ENCODE measurements around the gene ANKRD44. TPM values are rescaled to one million over a fixed set of nuclear protein-coding genes. Genes with fewer than 3 reads are reported as not detected.
"Not testable (repeated sequence)": the region's sequence is repeated elsewhere in the genome, so short reads cannot be mapped to it uniquely, and the experiment has no call there.

The ANKRD44 gene
- total RNA-seq, 2 experiments from 2014 or later = 210 to 249 TPM

- peaks cover 75% of the 10 kb centered on the region for H3K36me3 Mint-ChIP-seq
- H3K27me3 Mint-ChIP-seq; CTCF ChIA-PET; H3K4me3 Mint-ChIP-seq; H3K9me3 Mint-ChIP-seq (ENCODE audit: low read depth); ATAC-seq: not testable (repeated sequence)
- peaks cover 12% of the 10 kb centered on the region for H3K4me1 Mint-ChIP-seq
- peak; percentile 65 for DNase-seq
- peak overlapping the region; percentile 36 for H3K27ac Mint-ChIP-seq
Observed at GRCh38 chr2:197062574-197062973, 248.0 kb downstream of the ANKRD44 start.

GRCh38 chr2:197059477-197059876 lies 251.1 kb downstream of the ANKRD44 start:
- H3K4me1 Mint-ChIP-seq = peaks cover 14% of the 10 kb centered on the region
- no peak for ATAC-seq
- H3K9me3 Mint-ChIP-seq (ENCODE audit: low read depth) = peaks cover 12% of the 10 kb centered on the region
- no peaks in the 10 kb centered on the region for H3K27me3 Mint-ChIP-seq
- DNase-seq = no peak
- no peak overlapping the region for H3K27ac Mint-ChIP-seq
- H3K36me3 Mint-ChIP-seq = peaks cover 81% of the 10 kb centered on the region
- CTCF ChIA-PET = interaction anchor here (1.4 kb wide), 1 partner anchor 48 kb away, joined by 3 read pairs; no protein-coding TSS in a partner anchor
- H3K4me3 Mint-ChIP-seq = no peak overlapping the region

- Mint-ChIP-seq H3K27me3 (no peaks in the 10 kb centered on the region), H3K36me3 (peaks cover 81% of the 10 kb centered on the region), H3K4me1 (peaks cover 14% of the 10 kb centered on the region), H3K9me3 (ENCODE audit: low read depth) (peaks cover 12% of the 10 kb centered on the region), H3K27ac (no peak overlapping the region), H3K4me3 (no peak overlapping the region)
- DNase-seq (no peak), ATAC-seq (no peak)
- CTCF ChIA-PET = interaction anchor here (1.4 kb wide), 1 partner anchor 47 kb away, joined by 3 read pairs; no protein-coding TSS in a partner anchor
Observed at GRCh38 chr2:197058777-197059300, 251.7 kb downstream of the ANKRD44 start.

GRCh38 chr2:197057959-197058358 lies 252.6 kb downstream of the ANKRD44 start:
- H3K36me3 Mint-ChIP-seq = peaks cover 85% of the 10 kb centered on the region
- no peak overlapping the region for H3K4me3 Mint-ChIP-seq
- peaks cover 12% of the 10 kb centered on the region for H3K9me3 Mint-ChIP-seq (ENCODE audit: low read depth)
- H3K27me3 Mint-ChIP-seq = no peaks in the 10 kb centered on the region
- no peak for DNase-seq
- H3K27ac Mint-ChIP-seq = no peak overlapping the region
- ATAC-seq = no peak
- H3K4me1 Mint-ChIP-seq = peaks cover 9% of the 10 kb centered on the region
- CTCF ChIA-PET = interaction anchor here (0.8 to 1.0 kb wide), 2 partner anchors 13 to 44 kb away, joined by 3 read pairs; no protein-coding TSS in a partner anchor

GRCh38 chr2:197055045-197055444 lies 255.5 kb downstream of the ANKRD44 start:
- H3K4me3 Mint-ChIP-seq = no peak overlapping the region
- CTCF ChIA-PET = no interaction called here
- H3K36me3 Mint-ChIP-seq = peaks cover 93% of the 10 kb centered on the region
- no peaks in the 10 kb centered on the region for H3K27me3 Mint-ChIP-seq
- H3K27ac Mint-ChIP-seq = no peak overlapping the region
- peaks cover 4% of the 10 kb centered on the region for H3K4me1 Mint-ChIP-seq
- peaks cover 12% of the 10 kb centered on the region for H3K9me3 Mint-ChIP-seq (ENCODE audit: low read depth)
- ATAC-seq (no peak), DNase-seq (no peak)

GRCh38 chr2:197054437-197054836 lies 256.1 kb downstream of the ANKRD44 start:
- CTCF ChIA-PET = no interaction called here
- no peak overlapping the region for H3K27ac Mint-ChIP-seq
- peaks cover 4% of the 10 kb centered on the region for H3K4me1 Mint-ChIP-seq
- H3K36me3 Mint-ChIP-seq = peaks cover 93% of the 10 kb centered on the region
- no peak overlapping the region for H3K4me3 Mint-ChIP-seq
- H3K27me3 Mint-ChIP-seq = no peaks in the 10 kb centered on the region
- DNase-seq = no peak
- peaks cover 12% of the 10 kb centered on the region for H3K9me3 Mint-ChIP-seq (ENCODE audit: low read depth)
- no peak for ATAC-seq

- Mint-ChIP-seq H3K36me3 (peaks cover 90% of the 10 kb centered on the region), H3K4me3 (no peak overlapping the region), H3K27ac (no peak overlapping the region), H3K27me3 (no peaks in the 10 kb centered on the region), H3K4me1 (peaks cover 4% of the 10 kb centered on the region), H3K9me3 (ENCODE audit: low read depth) (peaks cover 10% of the 10 kb centered on the region)
- ATAC-seq = no peak
- no peak for DNase-seq
- CTCF ChIA-PET = interaction anchor here (0.6 kb wide), 1 partner anchor 116 kb away, joined by 3 read pairs; no protein-coding TSS in a partner anchor
Observed at GRCh38 chr2:197052356-197052755, 258.2 kb downstream of the ANKRD44 start.

GRCh38 chr2:197045115-197045514 lies 265.5 kb downstream of the ANKRD44 start:
- H3K27me3 Mint-ChIP-seq = no peaks in the 10 kb centered on the region
- CTCF ChIA-PET = interaction anchor here (0.7 to 1.2 kb wide), 2 partner anchors 13 to 26 kb away, joined by 3 read pairs; no protein-coding TSS in a partner anchor
- H3K27ac Mint-ChIP-seq = peak overlapping the region; percentile 3
- ATAC-seq = no peak
- no peak overlapping the region for H3K4me3 Mint-ChIP-seq
- peaks cover 54% of the 10 kb centered on the region for H3K36me3 Mint-ChIP-seq
- no peak for DNase-seq
- H3K4me1 Mint-ChIP-seq = peaks cover 9% of the 10 kb centered on the region
- no peaks in the 10 kb centered on the region for H3K9me3 Mint-ChIP-seq (ENCODE audit: low read depth)

- Mint-ChIP-seq H3K4me1 (peaks cover 14% of the 10 kb centered on the region), H3K4me3 (no peak overlapping the region), H3K36me3 (peaks cover 48% of the 10 kb centered on the region), H3K27me3 (no peaks in the 10 kb centered on the region), H3K9me3 (ENCODE audit: low read depth) (no peaks in the 10 kb centered on the region), H3K27ac (no peak overlapping the region)
- DNase-seq = no peak
- CTCF ChIA-PET = no interaction called here
- ATAC-seq = no peak
Observed at GRCh38 chr2:197042739-197043196, 267.8 kb downstream of the ANKRD44 start.

- Mint-ChIP-seq H3K36me3 (peaks cover 78% of the 10 kb centered on the region), H3K27ac (no peak overlapping the region), H3K27me3 (no peaks in the 10 kb centered on the region), H3K4me3 (no peak overlapping the region), H3K4me1 (peaks cover 11% of the 10 kb centered on the region), H3K9me3 (ENCODE audit: low read depth) (peaks cover under 1% of the 10 kb centered on the region)
- DNase-seq (no peak), ATAC-seq (no peak)
- CTCF ChIA-PET = no interaction called here
Observed at GRCh38 chr2:197037863-197038398, 272.6 kb downstream of the ANKRD44 start.

- H3K4me1 Mint-ChIP-seq = peaks cover 20% of the 10 kb centered on the region
- H3K9me3 Mint-ChIP-seq (ENCODE audit: low read depth) = peaks cover 3% of the 10 kb centered on the region
- H3K27me3 Mint-ChIP-seq = no peaks in the 10 kb centered on the region
- CTCF ChIA-PET = interaction anchor here (1.0 kb wide), 1 partner anchor 23 kb away, joined by 4 read pairs; no protein-coding TSS in a partner anchor
- ATAC-seq (no peak), DNase-seq (no peak)
- H3K36me3 Mint-ChIP-seq = peaks cover 79% of the 10 kb centered on the region
- H3K27ac Mint-ChIP-seq = no peak overlapping the region
- H3K4me3 Mint-ChIP-seq = no peak overlapping the region
Observed at GRCh38 chr2:197035002-197035401, 275.6 kb downstream of the ANKRD44 start.

GRCh38 chr2:197034292-197034691 lies 276.3 kb downstream of the ANKRD44 start:
- DNase-seq (no peak), ATAC-seq (no peak)
- Mint-ChIP-seq H3K36me3 (peaks cover 82% of the 10 kb centered on the region), H3K4me1 (peaks cover 22% of the 10 kb centered on the region), H3K27ac (no peak overlapping the region), H3K9me3 (ENCODE audit: low read depth) (peaks cover 3% of the 10 kb centered on the region), H3K27me3 (no peaks in the 10 kb centered on the region), H3K4me3 (no peak overlapping the region)
- CTCF ChIA-PET = interaction anchor here (1.0 kb wide), 1 partner anchor 12 kb away, joined by 3 read pairs; no protein-coding TSS in a partner anchor

- Mint-ChIP-seq H3K4me1 (peaks cover 24% of the 10 kb centered on the region), H3K27me3 (no peaks in the 10 kb centered on the region), H3K9me3 (ENCODE audit: low read depth) (peaks cover 3% of the 10 kb centered on the region), H3K36me3 (peaks cover 84% of the 10 kb centered on the region), H3K27ac (no peak overlapping the region), H3K4me3 (no peak overlapping the region)
- no peak for DNase-seq
- ATAC-seq = no peak
- CTCF ChIA-PET = interaction anchor here (1.0 kb wide), 1 partner anchor 13 kb away, joined by 3 read pairs; no protein-coding TSS in a partner anchor
Observed at GRCh38 chr2:197033222-197033621, 277.4 kb downstream of the ANKRD44 start.

GRCh38 chr2:197031803-197032202 lies 278.8 kb downstream of the ANKRD44 start:
- Mint-ChIP-seq H3K27ac (no peak overlapping the region), H3K4me3 (no peak overlapping the region), H3K36me3 (peaks cover 79% of the 10 kb centered on the region), H3K27me3 (no peaks in the 10 kb centered on the region), H3K4me1 (peaks cover 22% of the 10 kb centered on the region), H3K9me3 (ENCODE audit: low read depth) (peaks cover 3% of the 10 kb centered on the region)
- no peak for ATAC-seq
- no peak for DNase-seq
- CTCF ChIA-PET = no interaction called here

Measured in activated CD8-positive, alpha-beta memory T cell treated with anti-CD3 and anti-CD28 coated beads, Interleukin-2, amount 10 ng/mL, durations not matched to agents 7 days and 5 days (primary cell).